K562 (cell line): ENCODE data around the gene PSMB10. TPM values are rescaled to one million over a fixed set of nuclear protein-coding genes. Genes with fewer than 3 reads are reported as not detected.

Source experiments
- ATAC-seq: fragments of 200-7000 bp; cut with Tn5 transposase; 3 replicates; pipeline ENCODE4 v1.9.1; 2020; ENCODE audit warnings: moderate library complexity
- BruUV-seq: library from RNA; stranded (reverse); fragments of 400-500 nt; replicated peaks from 2 replicates; lab custom pipeline; 2021; lab: Mats Ljungman, UMichigan
- CTCF ChIA-PET: fragments of 300-600 bp; formaldehyde crosslinking; extraction: SDS; loops from one replicate; lab custom pipeline; 2021; ENCODE audit warnings: low intra/inter-chr PET ratio; lab: Yijun Ruan, JAX
- POLR2A ChIA-PET: fragments of 300-600, 350-650 bp; sonication (Branson Sonifier 250); formaldehyde crosslinking; extraction: SDS; loops from one replicate; lab custom pipeline; 2021; ENCODE audit warnings: antibody characterized with exemption, inconsistent platforms; lab: Yijun Ruan, JAX
- DNase-seq, 4 experiments: peaks; one replicate each; pipeline versions ENCODE4 v3.0.0 to v3.0.0-alpha.2; 2011 to 2018; ENCODE audit warnings: low spot score in 3 of 4, mixed read lengths in 3 of 4; ENCODE audit errors: extremely low read depth in 1 of 4
- FAIRE-seq: peaks from 2 replicates; lab custom pipeline; 2011; peaks lifted over from hg19 to GRCh38; lab: Jason Lieb, UNC
- H2AFZ ChIP-seq: 2 replicates; pipeline ENCODE4 v1.6.0; 2011; ENCODE audit warnings: low read depth, low read length, control low read depth, inconsistent platforms
- H3K27ac ChIP-seq: fragments of 200-600 bp; 3 replicates; pipeline ENCODE4 v1.8.0; 2011; ENCODE audit warnings: low read depth, mild to moderate bottlenecking, control low read depth, inconsistent platforms, low read length, moderate library complexity, mixed read lengths; ENCODE audit errors: extremely low read depth
- H3K27me3 ChIP-seq, 2 experiments: fragments of 300-600 bp in 1 of 2; 2 replicates in 1 of 2; 3 replicates in 1 of 2; pipeline versions ENCODE4 v1.6.0 to v1.8.0; 2011; ENCODE audit warnings: inconsistent platforms in 2 of 2, low read length in 2 of 2, mild to moderate bottlenecking in 1 of 2, mixed read lengths in 1 of 2, moderate library complexity in 1 of 2; ENCODE audit not compliant: control insufficient read depth in 2 of 2, insufficient read depth in 2 of 2
- H3K36me3 ChIP-seq: fragments of 300-600 bp; 3 replicates; pipeline ENCODE4 v1.8.0; 2011; ENCODE audit warnings: mild to moderate bottlenecking, low read length, inconsistent platforms; ENCODE audit not compliant: control insufficient read depth, insufficient read depth
- H3K4me1 ChIP-seq, 2 experiments: fragments of 200-600 bp in 1 of 2; replicated peaks in 1 of 2; 2 replicates in 1 of 2; 3 replicates in 1 of 2; pipeline versions ENCODE4 v1.5.1 to v1.8.0; 2011; ENCODE audit warnings: inconsistent platforms in 2 of 2, low read length in 2 of 2, mild to moderate bottlenecking in 1 of 2, mixed read lengths in 1 of 2, moderate library complexity in 1 of 2; ENCODE audit not compliant: control insufficient read depth in 2 of 2, insufficient read depth in 2 of 2
- H3K4me2 ChIP-seq: 2 replicates; pipeline ENCODE4 v1.6.1; 2011; ENCODE audit warnings: low read length, control low read depth, inconsistent platforms, mixed read lengths; ENCODE audit not compliant: insufficient read depth
- H3K4me3 ChIP-seq: fragments of 200-600 bp; sonication (generic), shearing (Covaris generic); 2 replicates; pipeline ENCODE4 v1.5.1; 2016; ENCODE audit warnings: control low read depth, inconsistent platforms
- H3K79me2 ChIP-seq: fragments of 200-600 bp; 3 replicates; pipeline ENCODE4 v1.8.0; 2011; ENCODE audit warnings: low read length, inconsistent platforms; ENCODE audit not compliant: control insufficient read depth, insufficient read depth
- H3K9ac ChIP-seq, 2 experiments: 2 replicates each; pipeline versions ENCODE4 v1.6.0 to v1.6.1; 2011; ENCODE audit warnings: low read depth in 2 of 2, low read length in 2 of 2, control low read depth in 1 of 2, inconsistent platforms in 1 of 2, mild to moderate bottlenecking in 1 of 2, mixed read lengths in 1 of 2; ENCODE audit not compliant: insufficient read depth in 1 of 2
- H3K9me1 ChIP-seq: one replicate; pipeline ENCODE4 v1.6.0; 2011; ENCODE audit warnings: inconsistent platforms, mild to moderate bottlenecking, low read length, moderate library complexity; ENCODE audit not compliant: control insufficient read depth, insufficient read depth
- H3K9me3 ChIP-seq: replicated peaks from 2 replicates; pipeline ENCODE4 v1.5.1; 2011; ENCODE audit warnings: low read depth, low read length, inconsistent platforms; ENCODE audit not compliant: control insufficient read depth, insufficient read depth
- H4K20me1 ChIP-seq: replicated peaks from 2 replicates; pipeline ENCODE4 v1.6.1; 2011; ENCODE audit warnings: low read length, inconsistent platforms, mixed read lengths; ENCODE audit not compliant: control insufficient read depth, insufficient read depth
- CEBPG ChIP-seq, 3 experiments: fragments of 200-800 bp in 1 of 3; sonication (Bioruptor generic) in 1 of 3; sonication (generic) in 1 of 3; formaldehyde crosslinking in 1 of 3; IDR thresholded peaks in 2 of 3; conservative IDR thresholded peaks in 1 of 3; 2 replicates each; pipeline versions ENCODE4 v1.6.1 to v1.8.0; 2016 to 2022; ENCODE audit warnings: missing compliant biosample characterization in 2 of 3, missing genetic modification characterization in 2 of 3, mild to moderate bottlenecking in 1 of 3, missing genetic modification reagents in 1 of 3
- CREB5 ChIP-seq: fragments of 250-450 bp; sonication (Bioruptor Pico); IDR thresholded peaks from 2 replicates; pipeline ENCODE4 v1.5.0; 2020; ENCODE audit warnings: mild to moderate bottlenecking
- GTF2A2 ChIP-seq: IDR thresholded peaks from 2 replicates; pipeline ENCODE4 v1.6.1; 2016; ENCODE audit warnings: mild to moderate bottlenecking, missing genetic modification characterization, missing compliant biosample characterization
- HDGF ChIP-seq: fragments of 450-650 bp; IDR thresholded peaks from 2 replicates; pipeline ENCODE4 v1.6.1; 2016
- MITF ChIP-seq: IDR thresholded peaks from 2 replicates; pipeline ENCODE4 v1.6.1; 2014; ENCODE audit warnings: antibody characterized with exemption
- POLR2B ChIP-seq: fragments of 450-650 bp; IDR thresholded peaks from 2 replicates; pipeline ENCODE4 v1.6.1; 2018; ENCODE audit warnings: low read depth; ENCODE audit not compliant: partially characterized antibody
- PREB ChIP-seq: sonication (generic); formaldehyde crosslinking; IDR thresholded peaks from 2 replicates; pipeline ENCODE4 v1.8.1; 2023; ENCODE audit warnings: mild to moderate bottlenecking, missing genetic modification reagents
- TCF3 ChIP-seq: sonication (generic); formaldehyde crosslinking; IDR thresholded peaks from 2 replicates; pipeline ENCODE4 v1.4.0; 2020; ENCODE audit warnings: mild to moderate bottlenecking, missing genetic modification reagents
- TEAD2 ChIP-seq: fragments of 450-650 bp; IDR thresholded peaks from 2 replicates; pipeline ENCODE4 v1.6.1; 2016; ENCODE audit warnings: missing genetic modification characterization, control low read depth, missing compliant biosample characterization
- ZBTB1 ChIP-seq: sonication (generic); formaldehyde crosslinking; IDR thresholded peaks from 2 replicates; pipeline ENCODE4 v1.8.1; 2023; ENCODE audit warnings: missing genetic modification reagents, low read depth, mild to moderate bottlenecking, borderline replicate concordance
- ZFX ChIP-seq: sonication (generic); formaldehyde crosslinking; IDR thresholded peaks from 2 replicates; pipeline ENCODE4 v1.8.0; 2022; ENCODE audit warnings: mild to moderate bottlenecking, missing genetic modification reagents, moderate library complexity
- ZNF274 ChIP-seq: IDR thresholded peaks from 2 replicates; pipeline ENCODE4 v1.6.1; 2011; ENCODE audit warnings: low read depth, mild to moderate bottlenecking, low read length, moderate library complexity, borderline replicate concordance
- ZNF280A ChIP-seq: fragments of 450-650 bp; IDR thresholded peaks from 2 replicates; pipeline ENCODE4 v1.6.1; 2018; ENCODE audit warnings: mild to moderate bottlenecking, low read depth; ENCODE audit not compliant: partially characterized antibody
- ZNF79 ChIP-seq: fragments of 250-450 bp; sonication (Bioruptor Pico); IDR thresholded peaks from 2 replicates; pipeline ENCODE4 v1.4.0; 2020; ENCODE audit warnings: low read depth, mild to moderate bottlenecking, moderate library complexity
- WGBS: fragments of 100-300 bp; shearing (Covaris generic); methylation state at CpG from one replicate; pipeline ENCODE4 v1.1.6; 2016; ENCODE audit warnings: low coverage, mixed read lengths; ENCODE audit not compliant: insufficient coverage; ENCODE audit errors: missing lambda C conversion rate; 5-methylcytosine and 5-hydroxymethylcytosine counted together
- in situ Hi-C: fragments of 300-500 bp; cut with MboI; formaldehyde crosslinking; loops from 4 replicates; pipeline ENCODE4 v1.15.0; 2018; ENCODE audit warnings: inconsistent platforms, mixed read lengths
- intact Hi-C: fragments of 100-400 bp; cut with micrococcal nuclease; formaldehyde crosslinking; loops from 2 replicates; pipeline ENCODE4 v1.14.2; 2022
- polyA plus RNA-seq, 8 experiments: library from polyadenylated mRNA; depleted of rRNA in 4 of 8; stranded (reverse) in 5 of 8; unstranded in 3 of 8; fragments of >200 nt; fragmentation: Nextera tagmentation in 2 of 8; fragmentation: Illumina TruSeq in 1 of 8; extraction: Ambion mirVana in 2 of 8; extraction: Trizol in 1 of 8; gene quantifications; 2 replicates each; pipeline versions ENCODE4 v1.2.1 to v1.2.3, GENCODE V29; 2011 to 2014; ENCODE audit warnings: inconsistent platforms in 1 of 8, missing spikeins in 1 of 8
- total RNA-seq, 7 experiments: library from RNA; depleted of rRNA in 6 of 7; stranded (reverse); fragments of >200 nt in 6 of 7; fragmentation: Illumina TruSeq in 2 of 7; extraction: Trizol in 2 of 7; gene quantifications; 2 replicates each; pipeline versions ENCODE4 v1.2.1 to v1.2.3, GENCODE V29; 2011 to 2021; ENCODE audit warnings: low replicate concordance in 1 of 7

PSMB10 gene
- total and polyA plus RNA-seq, 9 of the 15 experiments (the other 6 are each of a cell fraction or from before 2014, with no cell fraction given): 11.7 to 105 (median 51.0) TPM

- TF ChIP-seq CREB5 (CRISPR knock-in tag): no peak
- no peak for TF ChIP-seq GTF2A2 (tag)
- no peak for TF ChIP-seq TCF3
- TF ChIP-seq HDGF: no peak
Measured at GRCh38 chr16:67976205-67976604, 39.6 kb upstream of the PSMB10 start (continued).

- no peaks in the 10 kb centered on the region for H3K36me3 ChIP-seq
- H2AFZ ChIP-seq: peak overlapping the region; percentile 67
- 35% methylated on average over 12 of the region's 14 CpGs for WGBS
- BruUV-seq: no TSS peak
- in situ Hi-C loops (no loop called here), intact Hi-C loops (no loop called here)
- DNase-seq (no peak), ATAC-seq (peak; percentile 16; the same call in 1 of the 3 replicates), FAIRE-seq (no peak)
- H3K79me2 ChIP-seq: no peaks in the 10 kb centered on the region
- CTCF ChIA-PET: no interaction called here
- POLR2A ChIA-PET: no interaction called here
- H3K4me2 ChIP-seq: no peak overlapping the region
- H3K4me3 ChIP-seq: no peak overlapping the region
- H3K9ac ChIP-seq: peak overlapping the region in 1 of 2 experiments; percentile 68; a peak in 3 of 4 replicates
- no peaks in the 10 kb centered on the region for H3K9me1 ChIP-seq
- peaks cover 0 to 16% of the 10 kb centered on the region in 2 experiments; a peak in 3 of 5 replicates for H3K4me1 ChIP-seq
- no peaks in the 10 kb centered on the region for H3K9me3 ChIP-seq
- no peaks in the 10 kb centered on the region for H4K20me1 ChIP-seq
- H3K27ac ChIP-seq: no peak overlapping the region
- H3K27me3 ChIP-seq: peaks cover 0 to 4% of the 10 kb centered on the region in 2 experiments; a peak in 1 of 5 replicates
- TF ChIP-seq TEAD2 (no peak), ZFX (no peak), MITF (no peak), POLR2B (no peak), PREB (CRISPR knock-in tag) (no peak), ZNF280A (no peak), ZNF79 (CRISPR knock-in tag) (no peak), ZBTB1 (CRISPR knock-in tag) (no peak), ZNF274 (no peak), CEBPG (CRISPR knock-in tag; IDR thresholded peaks at IDR 0.05) (no peak), CEBPG (tag; conservative IDR thresholded peaks at IDR 0.05 in 1 of 2, IDR thresholded peaks at IDR 0.05 in 1 of 2) (no peak)
Measured at GRCh38 chr16:67975321-67976105, 38.9 kb upstream of the PSMB10 start.
